GM23338 (cell line): ENCODE results near the gene APPL2. TPM values are rescaled to one million over a fixed set of nuclear protein-coding genes. Genes with fewer than 3 reads are reported as not detected.

ENCODE experiments used
- ATAC-seq: fragments of 200-7000 bp; cut with Tn5 transposase; 3 replicates; pipeline ENCODE4 v1.9.1; 2020
- DNase-seq: peaks from one replicate; pipeline ENCODE4 v3.0.0-alpha.2; 2015; ENCODE audit warnings: low spot score
- H2AFZ ChIP-seq: fragments of 200-600 bp; sonication (generic); 2 replicates; pipeline ENCODE4 v1.8.0; 2016; ENCODE audit warnings: antibody characterized with exemption, mild to moderate bottlenecking, moderate library complexity
- H3F3A ChIP-seq: fragments of 200-600 bp; sonication (generic); replicated peaks from 2 replicates; pipeline ENCODE4 v1.8.0; 2017; ENCODE audit warnings: antibody characterized with exemption, mixed run types, low read depth
- H3K27ac ChIP-seq: fragments of 200-600 bp; sonication (generic); 2 replicates; pipeline ENCODE4 v1.6.1; 2016; ENCODE audit warnings: low read depth
- H3K27me3 ChIP-seq: fragments of 200-600 bp; sonication (generic); 2 replicates; pipeline ENCODE4 v1.8.0; 2016; ENCODE audit warnings: mild to moderate bottlenecking, mixed run types, moderate library complexity; ENCODE audit not compliant: insufficient read depth
- H3K36me3 ChIP-seq: fragments of 200-600 bp; sonication (generic); 2 replicates; pipeline ENCODE4 v1.8.0; 2016; ENCODE audit warnings: mild to moderate bottlenecking; ENCODE audit not compliant: insufficient read depth
- H3K4me1 ChIP-seq: fragments of 200-600 bp; sonication (generic); 2 replicates; pipeline ENCODE4 v1.8.0; 2016; ENCODE audit warnings: mild to moderate bottlenecking, moderate library complexity; ENCODE audit not compliant: insufficient read depth
- H3K4me2 ChIP-seq: fragments of 200-600 bp; sonication (generic); 2 replicates; pipeline ENCODE4 v1.7.1; 2017; ENCODE audit warnings: mixed run types
- H3K4me3 ChIP-seq: fragments of 200-600 bp; sonication (generic); 2 replicates; pipeline ENCODE4 v1.6.1; 2016; ENCODE audit warnings: mixed run types
- H3K79me2 ChIP-seq: fragments of 200-600 bp; sonication (generic); replicated peaks from 2 replicates; pipeline ENCODE4 v1.8.0; 2017; ENCODE audit warnings: mild to moderate bottlenecking; ENCODE audit not compliant: insufficient read depth
- H3K9me2 ChIP-seq: fragments of 200-600 bp; sonication (generic); 2 replicates; pipeline ENCODE4 v1.8.0; 2017; ENCODE audit not compliant: insufficient read depth
- H4K20me1 ChIP-seq: fragments of 200-600 bp; sonication (generic); replicated peaks from 2 replicates; pipeline ENCODE4 v1.8.0; 2017; ENCODE audit warnings: mild to moderate bottlenecking; ENCODE audit not compliant: insufficient read depth
- H3K27ac Mint-ChIP-seq: 2 replicates; pipeline ENCODE4 v1.8.0; 2020; ENCODE audit warnings: inconsistent platforms, mild to moderate bottlenecking, moderate library complexity, mixed read lengths
- H3K27me3 Mint-ChIP-seq: 3 replicates; pipeline ENCODE4 v1.8.0; 2022; ENCODE audit warnings: low read depth, mild to moderate bottlenecking, moderate library complexity, mixed read lengths, inconsistent platforms; ENCODE audit not compliant: insufficient read depth, poor library complexity
- H3K36me3 Mint-ChIP-seq: 3 replicates; pipeline ENCODE4 v1.8.0; 2021; ENCODE audit warnings: low read depth, mild to moderate bottlenecking, inconsistent platforms, moderate library complexity, mixed read lengths
- H3K4me1 Mint-ChIP-seq: 3 replicates; pipeline ENCODE4 v1.8.0; 2020; ENCODE audit warnings: mild to moderate bottlenecking, inconsistent platforms, mixed read lengths
- H3K4me3 Mint-ChIP-seq: 3 replicates; pipeline ENCODE4 v1.8.0; 2021; ENCODE audit warnings: moderate library complexity, mild to moderate bottlenecking, inconsistent platforms, mixed read lengths
- H3K9me3 Mint-ChIP-seq: 3 replicates; pipeline ENCODE4 v1.8.0; 2020; ENCODE audit warnings: moderate library complexity, mild to moderate bottlenecking, inconsistent platforms, mixed read lengths
- CREB1 ChIP-seq: fragments of 250-450 bp; sonication (Bioruptor Pico); IDR thresholded peaks from 2 replicates; pipeline ENCODE4 v1.5.0; 2020; ENCODE audit warnings: low read depth, mild to moderate bottlenecking, moderate library complexity
- CTCF ChIP-seq, 2 experiments: fragments of 200-600 bp in 1 of 2; sonication (generic) in 1 of 2; conservative IDR thresholded peaks; 2 replicates each; pipeline versions ENCODE4 v1.5.1 to v1.6.1; 2016 to 2017; ENCODE audit warnings: antibody characterized with exemption in 2 of 2, low read depth in 2 of 2, mild to moderate bottlenecking in 2 of 2, moderate library complexity in 1 of 2
- ETS1 ChIP-seq: IDR thresholded peaks from 2 replicates; pipeline ENCODE4 v1.6.1; 2016; ENCODE audit warnings: antibody characterized with exemption
- EZH2phosphoT487 ChIP-seq: fragments of 200-600 bp; sonication (generic); IDR thresholded peaks from one replicate; pipeline ENCODE4 v1.8.1; 2018; ENCODE audit warnings: antibody characterized with exemption; ENCODE audit not compliant: unreplicated experiment
- NANOG ChIP-seq: IDR thresholded peaks from 2 replicates; pipeline ENCODE4 v1.6.1; 2016; ENCODE audit warnings: antibody characterized with exemption, borderline replicate concordance
- POLR2AphosphoS5 ChIP-seq: IDR thresholded peaks from 2 replicates; pipeline ENCODE4 v1.6.1; 2016; ENCODE audit warnings: antibody characterized with exemption, low read depth
- REST ChIP-seq: IDR thresholded peaks from one replicate; pipeline ENCODE4 v1.6.1; 2018; ENCODE audit warnings: antibody characterized with exemption; ENCODE audit not compliant: unreplicated experiment
- ZNF114 ChIP-seq: fragments of 250-450 bp; sonication (Bioruptor Pico); IDR thresholded peaks from 2 replicates; pipeline ENCODE4 v1.5.0; 2020; ENCODE audit warnings: mild to moderate bottlenecking, moderate library complexity
- ZNF331 ChIP-seq: fragments of 250-450 bp; sonication (Bioruptor Pico); IDR thresholded peaks from 2 replicates; pipeline ENCODE4 v1.5.0; 2020; ENCODE audit warnings: low read depth, mild to moderate bottlenecking, moderate library complexity
- polyA plus RNA-seq: library from polyadenylated mRNA; unstranded; fragments of >200 nt; fragmentation: Nextera tagmentation; extraction: Ambion mirVana; gene quantifications from 2 replicates; pipeline ENCODE4 v1.2.1, GENCODE V29; 2016
- total RNA-seq: library from RNA; depleted of rRNA; stranded (reverse); fragments of >200 nt; shearing (Covaris generic); gene quantifications from 2 replicates; pipeline ENCODE4 v1.2.3, GENCODE V29; 2014

The APPL2 gene
- total and polyA plus RNA-seq, 2 experiments from 2014 or later, result 9.3 to 17.4 TPM

- DNase-seq (no peak), ATAC-seq (no peak)
- Histone ChIP-seq H3K4me1 (no peaks in the 10 kb centered on the region), H3K9me2 (0 out of 2 replicates have a peak, but pooled peaks cover 4% of the 10 kb centered on the region), H3K36me3 (no peaks in the 10 kb centered on the region), H3K4me2 (no peak overlapping the region), H3K27me3 (no peaks in the 10 kb centered on the region), H4K20me1 (no peaks in the 10 kb centered on the region), H3K27ac (no peak overlapping the region), H2AFZ (no peak overlapping the region), H3F3A (no peaks in the 10 kb centered on the region), H3K4me3 (no peak overlapping the region), H3K79me2 (no peaks in the 10 kb centered on the region)
- H3K27me3 Mint-ChIP-seq, result peaks cover 3% of the 10 kb centered on the region
- no peak overlapping the region for H3K4me3 Mint-ChIP-seq
- TF ChIP-seq EZH2phosphoT487 (no peak), NANOG (no peak), ETS1 (no peak), REST (no peak), ZNF331 (CRISPR knock-in tag) (no peak), POLR2AphosphoS5 (no peak), CTCF (conservative IDR thresholded peaks at IDR 0.05; ENCODE audit: low read depth in 2 of 2) (no peak), CREB1 (no peak)
- no peaks in the 10 kb centered on the region for H3K9me3 Mint-ChIP-seq
- no peaks in the 10 kb centered on the region for H3K36me3 Mint-ChIP-seq
- H3K27ac Mint-ChIP-seq, result no peak overlapping the region
- no peaks in the 10 kb centered on the region; the same call in 2 of the 3 replicates for H3K4me1 Mint-ChIP-seq
Measured at GRCh38 chr12:105257321-105257728, 21.4 kb upstream of the APPL2 start.

GRCh38 chr12:105256921-105257320, 20.9 kb upstream of the APPL2 start:
- H3K4me3 Mint-ChIP-seq, result no peak overlapping the region
- no peaks in the 10 kb centered on the region for H3K36me3 Mint-ChIP-seq
- Histone ChIP-seq H3K4me1 (no peaks in the 10 kb centered on the region), H3K4me3 (no peak overlapping the region), H4K20me1 (no peaks in the 10 kb centered on the region), H3K36me3 (no peaks in the 10 kb centered on the region), H3F3A (no peaks in the 10 kb centered on the region), H3K79me2 (no peaks in the 10 kb centered on the region), H3K27me3 (no peaks in the 10 kb centered on the region), H2AFZ (no peak overlapping the region), H3K27ac (no peak overlapping the region), H3K9me2 (0 out of 2 replicates have a peak, but pooled peaks cover 4% of the 10 kb centered on the region), H3K4me2 (no peak overlapping the region)
- no peaks in the 10 kb centered on the region for H3K9me3 Mint-ChIP-seq
- H3K4me1 Mint-ChIP-seq, result no peaks in the 10 kb centered on the region; the same call in 2 of the 3 replicates
- DNase-seq (no peak), ATAC-seq (no peak)
- no peak overlapping the region for H3K27ac Mint-ChIP-seq
- H3K27me3 Mint-ChIP-seq, result no peaks in the 10 kb centered on the region
- TF ChIP-seq ZNF114 (CRISPR knock-in tag) (no peak), CTCF (conservative IDR thresholded peaks at IDR 0.05; ENCODE audit: low read depth in 2 of 2) (no peak)
